PC-3 (cell line): ENCODE results near the gene TADA2B. TPM values are rescaled to one million over a fixed set of nuclear protein-coding genes. Genes with fewer than 3 reads are reported as not detected.

Experiments
- ATAC-seq: fragments of 200-7000 bp; cut with Tn5 transposase; 2 replicates; pipeline ENCODE4 v1.9.1; 2020; ENCODE audit warnings: mild to moderate bottlenecking, moderate library complexity
- BruUV-seq: library from RNA; stranded (reverse); fragments of 400-500 nt; replicated peaks from 2 replicates; lab custom pipeline; 2021; lab: Mats Ljungman, UMichigan
- CTCF ChIA-PET: fragments of 300-600 bp; sonication (Branson Sonifier 250); formaldehyde crosslinking; loops from one replicate; lab custom pipeline; 2022; ENCODE audit warnings: antibody characterized with exemption; lab: Charles Lee
- POLR2A ChIA-PET: fragments of 300-600 bp; sonication (Branson Sonifier 250); formaldehyde crosslinking; loops from one replicate; lab custom pipeline; 2022; ENCODE audit warnings: antibody characterized with exemption; ENCODE audit not compliant: unreplicated experiment; lab: Charles Lee
- DNase-seq: peaks from one replicate; pipeline ENCODE4 v3.0.0-alpha.2; 2015
- H2AFZ ChIP-seq: fragments of 300-600 bp; sonication (generic); 2 replicates; pipeline ENCODE4 v1.6.0; 2016; ENCODE audit warnings: antibody characterized with exemption, low read length
- H3F3A ChIP-seq: fragments of 300-600 bp; sonication (generic); one replicate; pipeline ENCODE4 v1.6.0; 2017; ENCODE audit warnings: antibody characterized with exemption, low read length, control low read depth, mild to moderate bottlenecking; ENCODE audit not compliant: unreplicated experiment
- H3K27ac ChIP-seq: fragments of 300-600 bp; sonication (generic); 2 replicates; pipeline ENCODE4 v1.5.1; 2016; ENCODE audit warnings: mild to moderate bottlenecking, low read length
- H3K27me3 ChIP-seq: fragments of 300-600 bp; sonication (generic); 2 replicates; pipeline ENCODE4 v1.6.1; 2016; ENCODE audit warnings: low read length, mixed read lengths
- H3K36me3 ChIP-seq: fragments of 300-600 bp; sonication (generic); 2 replicates; pipeline ENCODE4 v1.6.1; 2016; ENCODE audit warnings: low read depth, mixed run types, low read length, mixed read lengths
- H3K4me1 ChIP-seq: fragments of 300-600 bp; sonication (generic); 2 replicates; pipeline ENCODE4 v1.5.1; 2016; ENCODE audit warnings: low read length; ENCODE audit not compliant: insufficient read depth
- H3K4me2 ChIP-seq: fragments of 300-600 bp; sonication (generic); 2 replicates; pipeline ENCODE4 v1.6.0; 2016; ENCODE audit warnings: low read length
- H3K4me3 ChIP-seq: fragments of 300-600 bp; sonication (generic); 2 replicates; pipeline ENCODE4 v1.5.1; 2016; ENCODE audit warnings: mild to moderate bottlenecking, low read length, mixed read lengths
- H3K79me2 ChIP-seq: fragments of 300-600 bp; sonication (generic); 2 replicates; pipeline ENCODE4 v1.6.1; 2017; ENCODE audit warnings: low read length, mixed read lengths
- H3K9ac ChIP-seq: fragments of 300-600 bp; sonication (generic); 2 replicates; pipeline ENCODE4 v1.6.0; 2016; ENCODE audit warnings: mild to moderate bottlenecking, low read length
- H3K9me2 ChIP-seq: fragments of 300-600 bp; sonication (generic); replicated peaks from 2 replicates; pipeline ENCODE4 v1.6.1; 2016; ENCODE audit warnings: mixed run types, low read length, mixed read lengths
- H3K9me3 ChIP-seq: fragments of 300-600 bp; sonication (generic); 2 replicates; pipeline ENCODE4 v1.6.1; 2016; ENCODE audit warnings: low read length, mixed read lengths
- H4K20me1 ChIP-seq: fragments of 300-600 bp; sonication (generic); 2 replicates; pipeline ENCODE4 v1.6.1; 2016; ENCODE audit warnings: low read length, mixed read lengths
- CTCF ChIP-seq: fragments of 300-600 bp; sonication (generic); conservative IDR thresholded peaks from 2 replicates; pipeline ENCODE4 v1.5.1; 2017; ENCODE audit warnings: antibody characterized with exemption, low read depth, mild to moderate bottlenecking, low read length
- EZH2 ChIP-seq: fragments of 300-600 bp; sonication (generic); IDR thresholded peaks from one replicate; pipeline ENCODE4 v1.6.1; 2017; ENCODE audit warnings: antibody characterized with exemption, mild to moderate bottlenecking, low read length; ENCODE audit not compliant: unreplicated experiment
- EZH2phosphoT487 ChIP-seq: fragments of 300-600 bp; sonication (generic); IDR thresholded peaks from 2 replicates; pipeline ENCODE4 v1.6.1; 2018; ENCODE audit warnings: mild to moderate bottlenecking, antibody characterized with exemption, low read length, borderline replicate concordance
- intact Hi-C: fragments of 100-400 bp; cut with micrococcal nuclease; formaldehyde crosslinking; loops from 2 replicates; pipeline ENCODE4 v1.9.0; 2023
- total RNA-seq: library from RNA; depleted of rRNA; stranded (reverse); fragments of >200 nt; gene quantifications from 2 replicates; pipeline ENCODE4 v1.2.3, GENCODE V29; 2014

Gene TADA2B
- total RNA-seq, 1 experiment from 2014 or later, result 14.7 TPM

- intact Hi-C loops, result no loop called here
- Histone ChIP-seq H3K9me3 (no peaks in the 10 kb centered on the region), H3K4me2 (peak overlapping the region; percentile 99), H3F3A (no peaks in the 10 kb centered on the region), H3K27me3 (no peaks in the 10 kb centered on the region), H3K36me3 (no peaks in the 10 kb centered on the region), H3K27ac (no peak overlapping the region), H3K9ac (peak overlapping the region; percentile 70), H2AFZ (peak overlapping the region; percentile 79), H3K79me2 (no peaks in the 10 kb centered on the region), H3K4me1 (peaks cover 16% of the 10 kb centered on the region; the same call in 1 of the 2 replicates), H3K4me3 (peak overlapping the region; percentile 90), H4K20me1 (no peaks in the 10 kb centered on the region), H3K9me2 (no peaks in the 10 kb centered on the region)
- POLR2A ChIA-PET, result no interaction called here
- DNase-seq (peak; percentile 77), ATAC-seq (peak; percentile 86)
- BruUV-seq, result TSS peak; percentile 96
- CTCF ChIA-PET, result no interaction called here
- TF ChIP-seq EZH2phosphoT487, result no peak
- no peak for TF ChIP-seq CTCF
- TF ChIP-seq EZH2, result no peak
Measured at GRCh38 chr4:7103031-7103606, 59.9 kb downstream of the TADA2B start.

- H3K4me1 ChIP-seq, result peaks cover 16% of the 10 kb centered on the region; the same call in 1 of the 2 replicates
- no peak overlapping the region for H3K9ac ChIP-seq
- peak overlapping the region; percentile 70; the same call in 1 of the 2 replicates for H2AFZ ChIP-seq
- ATAC-seq (no peak; the same call in 1 of the 2 replicates), DNase-seq (no peak)
- peak overlapping the region; percentile 90 for H3K4me3 ChIP-seq
- ChIA-PET POLR2A (no interaction called here), CTCF (no interaction called here)
- no peaks in the 10 kb centered on the region for H3K9me3 ChIP-seq
- no peaks in the 10 kb centered on the region for H3K27me3 ChIP-seq
- TF ChIP-seq EZH2phosphoT487 (no peak), CTCF (no peak), EZH2 (no peak)
- H3K9me2 ChIP-seq, result no peaks in the 10 kb centered on the region
- H4K20me1 ChIP-seq, result no peaks in the 10 kb centered on the region
- H3K36me3 ChIP-seq, result no peaks in the 10 kb centered on the region
- peak overlapping the region; percentile 99 for H3K4me2 ChIP-seq
- no TSS peak for BruUV-seq
- no peak overlapping the region for H3K27ac ChIP-seq
- no peaks in the 10 kb centered on the region for H3F3A ChIP-seq
- H3K79me2 ChIP-seq, result no peaks in the 10 kb centered on the region
- intact Hi-C loops, result no loop called here
Measured at GRCh38 chr4:7103607-7104365, 60.6 kb downstream of the TADA2B start.
